Measurements from ENCODE around the gene DNAH2. TPM values are rescaled to one million over a fixed set of nuclear protein-coding genes. Genes with fewer than 3 reads are reported as not detected.

The DNAH2 gene
- total and polyA plus RNA-seq, 11 donors, result 0.02 to 0.56 (median 0.05) TPM; not detected in 4

GRCh38 chr17:7767004-7767403 is 49.5 kb downstream of the DNAH2 start:
- intact Hi-C loops (cut with DNase I), result no loop called here
- TF ChIP-seq, protein P1, sequence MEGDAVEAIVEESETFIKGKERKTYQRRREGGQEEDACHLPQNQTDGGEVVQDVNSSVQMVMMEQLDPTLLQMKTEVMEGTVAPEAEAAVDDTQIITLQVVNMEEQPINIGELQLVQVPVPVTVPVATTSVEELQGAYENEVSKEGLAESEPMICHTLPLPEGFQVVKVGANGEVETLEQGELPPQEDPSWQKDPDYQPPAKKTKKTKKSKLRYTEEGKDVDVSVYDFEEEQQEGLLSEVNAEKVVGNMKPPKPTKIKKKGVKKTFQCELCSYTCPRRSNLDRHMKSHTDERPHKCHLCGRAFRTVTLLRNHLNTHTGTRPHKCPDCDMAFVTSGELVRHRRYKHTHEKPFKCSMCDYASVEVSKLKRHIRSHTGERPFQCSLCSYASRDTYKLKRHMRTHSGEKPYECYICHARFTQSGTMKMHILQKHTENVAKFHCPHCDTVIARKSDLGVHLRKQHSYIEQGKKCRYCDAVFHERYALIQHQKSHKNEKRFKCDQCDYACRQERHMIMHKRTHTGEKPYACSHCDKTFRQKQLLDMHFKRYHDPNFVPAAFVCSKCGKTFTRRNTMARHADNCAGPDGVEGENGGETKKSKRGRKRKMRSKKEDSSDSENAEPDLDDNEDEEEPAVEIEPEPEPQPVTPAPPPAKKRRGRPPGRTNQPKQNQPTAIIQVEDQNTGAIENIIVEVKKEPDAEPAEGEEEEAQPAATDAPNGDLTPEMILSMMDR (IDR thresholded peaks at IDR 0.05), result no peak
- TF ChIP-seq POLR2A (IDR thresholded peaks at IDR 0.05), result no peak
- Histone ChIP-seq H3K9me3 (no peaks in the 10 kb centered on the region), H3K27me3 (peaks cover 0 to 16% (median 0%) of the 10 kb centered on the region in 9 donors), H3K4me1 (no peaks in the 10 kb centered on the region), H3K27ac (no peak overlapping the region), H3K4me3 (no peak overlapping the region), H3K36me3 (no peaks in the 10 kb centered on the region)
- 84 to 87% (median 86%) methylated on average over 10 of the region's 10 CpGs for WGBS, 4 donors
- DNase-seq, result no peak
- ATAC-seq, result no peak

DNA sequence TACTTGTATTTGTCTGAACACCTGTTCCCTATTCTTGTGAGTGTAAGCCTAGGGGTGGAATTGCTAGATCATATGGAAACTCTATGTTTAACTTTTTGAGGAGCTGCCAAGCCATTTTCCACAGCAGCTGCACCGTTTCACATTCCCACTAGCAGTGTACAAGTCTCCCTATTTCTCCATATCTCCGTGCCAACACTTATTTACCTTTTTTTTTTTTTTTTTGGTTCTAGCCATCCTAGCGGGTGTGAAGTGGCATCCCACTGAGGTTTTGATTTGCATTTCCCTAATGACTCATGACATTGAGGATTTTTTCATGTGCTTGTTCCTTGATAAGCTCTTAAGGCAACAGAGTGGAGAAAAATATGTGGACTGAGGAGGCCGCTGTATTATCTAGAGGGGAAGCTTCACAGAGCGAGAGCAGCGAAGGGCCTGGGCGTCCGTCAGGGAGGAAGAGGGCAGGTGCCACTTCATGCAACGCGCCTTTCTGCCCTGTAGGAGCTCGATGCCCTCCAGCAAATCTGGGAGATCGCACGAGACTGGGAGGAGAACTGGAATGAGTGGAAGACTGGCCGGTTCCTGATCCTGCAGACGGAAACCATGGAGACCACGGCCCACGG is 50.0 kb downstream of the DNAH2 start:
- no peak for ATAC-seq
- Histone ChIP-seq H3K27me3 (peaks cover 0 to 16% (median 0%) of the 10 kb centered on the region in 9 donors), H3K9me3 (no peaks in the 10 kb centered on the region), H3K4me1 (no peaks in the 10 kb centered on the region), H3K27ac (no peak overlapping the region), H3K36me3 (no peaks in the 10 kb centered on the region), H3K4me3 (no peak overlapping the region)
- TF ChIP-seq, protein P1 (IDR thresholded peaks at IDR 0.05), result no peak
- TF ChIP-seq POLR2A (IDR thresholded peaks at IDR 0.05), result no peak
- 54 to 67% (median 64%) methylated on average over 17 of the region's 17 CpGs for WGBS, 4 donors
- intact Hi-C loops (cut with DNase I), result no loop called here
- no peak for DNase-seq

- DNase-seq (no peak), ATAC-seq (no peak)
- Histone ChIP-seq H3K4me3 (no peak overlapping the region), H3K36me3 (no peaks in the 10 kb centered on the region), H3K27ac (no peak overlapping the region), H3K9me3 (no peaks in the 10 kb centered on the region), H3K27me3 (peaks cover 0 to 23% (median 0%) of the 10 kb centered on the region in 9 donors), H3K4me1 (no peaks in the 10 kb centered on the region)
- TF ChIP-seq, protein P1 (IDR thresholded peaks at IDR 0.05), result no peak
- no peak for TF ChIP-seq POLR2A (IDR thresholded peaks at IDR 0.05)
- intact Hi-C loops (cut with DNase I), result no loop called here
- 84 to 90% (median 86%) methylated on average over 4 of the region's 4 CpGs for WGBS, 4 donors
Measured at GRCh38 chr17:7769854-7770253, 52.3 kb downstream of the DNAH2 start.

- DNase-seq, result no peak
- no peak overlapping the region for H3K27ac ChIP-seq
- no peak for ATAC-seq
- TF ChIP-seq, protein P1 (IDR thresholded peaks at IDR 0.05), result no peak
- TF ChIP-seq POLR2A (IDR thresholded peaks at IDR 0.05), result no peak
- no peaks in the 10 kb centered on the region for H3K9me3 ChIP-seq
- peaks cover 0 to 17% (median 0%) of the 10 kb centered on the region in 9 donors for H3K27me3 ChIP-seq
- intact Hi-C loops (cut with DNase I), result no loop called here
- no peak overlapping the region for H3K4me3 ChIP-seq
- 56 to 61% (median 59%) methylated on average over 9 of the region's 9 CpGs for WGBS, 4 donors
- H3K36me3 ChIP-seq, result no peaks in the 10 kb centered on the region
- no peaks in the 10 kb centered on the region for H3K4me1 ChIP-seq
Measured at GRCh38 chr17:7774055-7774521, 56.5 kb downstream of the DNAH2 start.
